ENCODE measurements around the gene GSS.

GRCh38 chr20:34995696-34996095 lies 40.1 kb upstream of the GSS start:
- TF ChIP-seq EZH2phosphoT487 (IDR thresholded peaks at IDR 0.05; ENCODE audit: insufficient read depth, low read depth) (no peak), EZH2 (IDR thresholded peaks at IDR 0.05; ENCODE audit: insufficient read depth, poor library complexity, severe bottlenecking) (no peak)
